ENCODE results near the gene RAD9B.
"Not testable (repeated sequence)": the region's sequence is repeated elsewhere in the genome, so short reads cannot be mapped to it uniquely, and the experiment has no call there.

RAD9B gene

GRCh38 chr12:110537605-110538409 lies 35.7 kb downstream of the RAD9B start:
- H3K4me3 ChIP-seq (ENCODE audit: low read length): no peak overlapping the region
- no peak for TF ChIP-seq ZNF274 (IDR thresholded peaks at IDR 0.05; ENCODE audit: low read depth, low read length)

DNA sequence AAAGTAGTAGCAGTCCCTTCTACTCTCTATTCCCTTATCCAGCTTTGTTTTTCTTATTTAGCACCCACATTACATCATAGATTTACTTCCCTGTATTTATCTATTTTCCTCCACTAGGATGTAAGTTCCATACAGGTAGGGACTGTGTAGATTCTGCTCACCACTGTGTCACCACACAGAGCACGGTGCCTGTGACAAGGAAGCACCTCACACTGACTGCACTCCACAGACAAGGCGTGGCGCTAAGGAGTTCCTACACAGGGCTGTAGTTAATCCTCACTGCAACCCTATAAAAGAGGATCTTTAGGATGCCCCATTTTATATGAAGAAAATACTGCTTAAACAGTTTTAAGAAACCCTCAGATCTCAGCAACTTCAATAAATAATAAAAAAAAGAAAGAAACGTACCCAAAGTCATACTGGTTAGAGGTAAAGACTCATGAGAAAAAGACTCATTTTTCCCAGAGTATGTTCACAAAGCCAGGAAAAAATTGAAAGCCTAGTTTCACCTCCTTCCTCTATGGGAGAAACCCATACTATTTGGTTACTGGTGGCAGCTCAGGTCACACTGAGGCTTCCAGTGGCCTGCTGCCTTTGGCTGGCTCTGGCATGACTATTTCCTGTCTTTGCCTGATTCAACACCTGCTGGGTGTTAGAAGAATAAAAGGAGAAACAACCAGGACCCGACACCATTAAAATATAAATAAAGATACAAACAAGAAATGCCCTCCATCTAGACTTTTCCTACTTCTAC lies 36.9 kb downstream of the RAD9B start:
- H3K4me3 ChIP-seq (ENCODE audit: low read length): no peak overlapping the region
- TF ChIP-seq ZNF274 (IDR thresholded peaks at IDR 0.05; ENCODE audit: low read depth, low read length): no peak

DNA sequence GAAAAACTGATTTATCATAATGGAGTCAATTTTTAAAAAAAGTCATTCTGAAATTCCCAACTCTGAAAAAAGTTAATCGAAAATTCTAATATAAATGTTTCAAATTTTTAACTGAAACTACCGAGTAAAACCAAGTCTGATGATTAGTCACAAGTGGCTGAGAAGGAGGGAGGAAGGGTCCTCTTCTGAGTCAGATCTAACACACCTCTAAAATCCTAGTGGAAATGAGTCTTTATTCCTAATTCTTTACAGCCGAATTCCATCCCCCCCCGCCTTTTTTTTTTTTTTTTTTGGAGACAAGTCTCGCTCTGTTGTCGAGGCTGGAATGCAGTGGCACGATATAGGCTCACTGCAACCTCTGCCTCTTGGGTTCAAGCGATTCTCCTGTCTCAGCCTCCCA lies 37.9 kb downstream of the RAD9B start:
- no peak for TF ChIP-seq ZNF274 (IDR thresholded peaks at IDR 0.05; ENCODE audit: low read depth, low read length)
- no peak overlapping the region for H3K4me3 ChIP-seq (ENCODE audit: low read length)

DNA sequence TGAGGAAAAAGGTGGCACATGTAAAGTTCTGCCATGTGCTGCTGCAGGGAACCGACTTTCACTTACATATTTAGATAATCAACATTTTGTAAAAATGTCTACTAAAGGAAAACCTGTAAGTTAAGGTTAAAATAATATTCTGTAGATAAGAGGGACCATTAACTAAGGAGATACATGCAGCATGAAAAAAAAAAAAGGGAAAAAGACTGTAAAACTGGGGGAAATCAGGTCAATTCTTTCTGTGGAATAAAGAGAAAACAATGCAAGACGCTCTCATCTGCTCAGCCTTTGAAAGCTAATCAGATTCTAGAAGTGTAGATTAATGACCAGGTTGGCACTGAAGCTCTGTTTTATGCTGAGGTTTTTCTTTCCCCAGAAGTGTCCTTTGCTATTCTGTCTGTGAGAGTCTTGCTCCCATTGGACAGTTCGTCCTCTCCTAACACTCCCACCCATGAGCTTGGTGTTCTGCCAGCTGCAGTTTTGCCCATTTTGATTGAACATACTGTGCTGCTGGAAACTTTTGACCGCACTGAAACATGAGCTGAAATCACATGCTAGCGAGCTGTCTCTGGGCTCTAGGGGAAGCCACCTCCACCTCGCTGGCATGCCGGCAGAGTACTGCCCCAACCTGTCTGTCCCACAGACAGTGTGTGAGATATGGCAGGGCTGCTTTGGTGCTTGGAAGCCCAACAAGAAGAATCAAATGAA lies 41.3 kb downstream of the RAD9B start:
- no peak overlapping the region for H3K4me3 ChIP-seq (ENCODE audit: low read length)
- no peak for TF ChIP-seq ZNF274 (IDR thresholded peaks at IDR 0.05; ENCODE audit: low read depth, low read length)

DNA sequence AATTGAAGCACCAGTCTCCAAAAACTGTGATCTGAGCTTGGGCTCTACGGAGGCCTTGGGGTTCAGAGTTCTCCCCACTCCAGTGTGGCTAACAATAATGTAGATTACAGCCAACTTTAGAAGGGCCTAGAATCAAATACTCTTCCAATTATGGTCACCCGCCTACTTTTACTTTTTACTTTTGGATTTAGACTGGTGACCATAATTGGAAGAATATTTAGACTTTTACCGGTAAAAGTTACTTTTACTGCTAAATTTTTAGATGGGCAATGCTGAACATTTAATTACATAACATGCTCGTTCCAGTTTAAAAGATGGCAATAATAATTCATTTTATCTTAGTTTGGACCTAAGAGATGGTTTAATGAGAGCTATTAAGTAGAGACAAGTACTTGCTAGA lies 41.8 kb downstream of the RAD9B start:
- no peak overlapping the region for H3K4me3 ChIP-seq (ENCODE audit: low read length)
- TF ChIP-seq ZNF274 (IDR thresholded peaks at IDR 0.05; ENCODE audit: low read depth, low read length): no peak

DNA sequence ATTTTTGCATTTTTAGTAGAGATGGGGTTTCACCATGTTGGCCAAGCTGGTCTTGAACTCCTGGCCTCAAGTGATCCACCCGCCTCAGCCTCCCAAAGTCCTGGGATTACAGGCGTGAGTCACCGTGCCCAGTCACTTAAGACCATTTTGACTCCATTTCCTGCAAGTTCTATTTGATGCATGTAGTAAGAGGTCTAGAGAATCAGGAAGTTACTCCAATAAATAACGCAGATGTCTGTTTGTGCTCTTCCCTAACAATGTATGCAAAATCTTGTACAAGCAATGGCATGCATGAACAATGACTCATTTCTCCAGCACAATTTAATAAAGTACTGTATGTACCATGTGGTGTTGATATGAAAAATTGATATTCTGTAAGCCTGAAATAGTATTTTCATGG lies 43.1 kb downstream of the RAD9B start:
- not testable (repeated sequence) for H3K4me3 ChIP-seq (ENCODE audit: low read length)

- H3K4me3 ChIP-seq (ENCODE audit: low read length): no peak overlapping the region
- no peak for TF ChIP-seq ZNF274 (IDR thresholded peaks at IDR 0.05; ENCODE audit: low read depth, low read length)
Observed at GRCh38 chr12:110545812-110546211, 43.7 kb downstream of the RAD9B start.

DNA sequence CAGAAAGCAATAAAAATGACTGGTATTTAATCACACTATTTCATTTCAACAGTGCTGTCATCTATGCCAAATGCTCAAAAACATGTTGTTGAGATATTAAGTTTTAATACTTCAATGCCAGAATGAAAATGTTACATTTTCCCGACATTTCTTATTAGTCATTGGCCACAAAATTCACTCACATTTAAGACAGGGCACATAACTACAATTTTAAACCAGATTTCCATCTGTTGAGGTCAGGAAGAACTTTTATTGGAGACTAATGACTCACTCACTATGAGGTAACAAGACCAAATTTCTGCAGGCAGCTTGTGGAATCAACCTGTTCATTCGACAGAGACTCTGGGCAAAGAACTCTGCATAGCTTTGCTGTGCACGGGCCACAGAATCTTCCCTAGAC lies 44.2 kb downstream of the RAD9B start:
- no peak overlapping the region for H3K4me3 ChIP-seq (ENCODE audit: low read length)
- no peak for TF ChIP-seq ZNF274 (IDR thresholded peaks at IDR 0.05; ENCODE audit: low read depth, low read length)

GRCh38 chr12:110547090-110547489 lies 45.0 kb downstream of the RAD9B start:
- TF ChIP-seq ZNF274 (IDR thresholded peaks at IDR 0.05; ENCODE audit: low read depth, low read length): no peak
- no peak overlapping the region for H3K4me3 ChIP-seq (ENCODE audit: low read length)

GRCh38 chr12:110548678-110549077 lies 46.5 kb downstream of the RAD9B start:
- no peak for TF ChIP-seq ZNF274 (IDR thresholded peaks at IDR 0.05; ENCODE audit: low read depth, low read length)
- no peak overlapping the region for H3K4me3 ChIP-seq (ENCODE audit: low read length)

DNA sequence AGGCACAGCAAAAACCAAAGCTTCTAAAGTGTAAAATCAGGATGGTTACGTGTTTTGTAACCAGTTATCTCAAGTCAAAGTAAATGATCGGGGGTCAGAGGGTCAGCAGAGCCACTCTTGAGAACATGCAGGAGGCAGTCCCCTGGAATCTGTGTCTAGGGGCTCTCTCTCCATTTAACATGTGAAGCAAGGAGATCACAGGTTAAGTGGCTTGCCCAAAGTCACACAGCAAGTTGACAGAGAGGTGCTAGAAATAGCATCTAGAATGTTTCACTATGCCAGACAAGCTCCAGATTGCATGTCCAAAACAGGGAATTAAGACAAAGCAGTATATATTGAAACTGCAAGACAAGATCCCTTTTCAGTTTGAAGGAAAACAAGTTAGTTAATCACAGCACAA lies 47.6 kb downstream of the RAD9B start:
- no peak for TF ChIP-seq ZNF274 (IDR thresholded peaks at IDR 0.05; ENCODE audit: low read depth, low read length)
- H3K4me3 ChIP-seq (ENCODE audit: low read length): no peak overlapping the region

GRCh38 chr12:110550981-110551380 lies 48.9 kb downstream of the RAD9B start:
- no peak for TF ChIP-seq ZNF274 (IDR thresholded peaks at IDR 0.05; ENCODE audit: low read depth, low read length)

More at GRCh38 chr12:110550981-110551380, 48.9 kb downstream of the RAD9B start:
- H3K4me3 ChIP-seq (ENCODE audit: low read length): no peak overlapping the region
